Measurements from ENCODE around the gene IRX4.
"Not testable (repeated sequence)": the region's sequence is repeated elsewhere in the genome, so short reads cannot be mapped to it uniquely, and the experiment has no call there.

IRX4 gene

GRCh38 chr5:1856596-1857255 is 26.0 kb downstream of the IRX4 start:
- no peak for DNase-seq

GRCh38 chr5:1855596-1855995 is 27.1 kb downstream of the IRX4 start:
- DNase-seq: no peak

DNA sequence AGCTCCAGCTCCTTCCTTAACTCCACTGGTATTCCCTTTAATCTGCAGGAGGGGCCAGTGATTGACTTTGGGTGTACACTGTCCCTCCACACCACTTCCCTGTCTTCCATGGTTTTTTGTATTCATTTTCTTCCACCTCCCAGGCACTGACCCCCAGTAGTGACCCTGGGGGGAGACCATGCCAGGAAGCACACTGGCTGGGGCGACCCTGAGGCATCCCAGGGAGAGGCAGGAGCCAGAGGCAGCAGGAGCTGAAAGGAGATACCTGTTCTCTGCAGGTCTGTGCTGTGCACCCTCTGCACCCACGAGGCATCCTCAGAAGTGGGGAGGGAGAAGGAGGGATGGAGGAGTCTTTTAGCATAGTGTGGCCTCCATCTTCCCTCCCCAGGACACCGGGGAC is 27.6 kb downstream of the IRX4 start:
- DNase-seq: no peak

DNA sequence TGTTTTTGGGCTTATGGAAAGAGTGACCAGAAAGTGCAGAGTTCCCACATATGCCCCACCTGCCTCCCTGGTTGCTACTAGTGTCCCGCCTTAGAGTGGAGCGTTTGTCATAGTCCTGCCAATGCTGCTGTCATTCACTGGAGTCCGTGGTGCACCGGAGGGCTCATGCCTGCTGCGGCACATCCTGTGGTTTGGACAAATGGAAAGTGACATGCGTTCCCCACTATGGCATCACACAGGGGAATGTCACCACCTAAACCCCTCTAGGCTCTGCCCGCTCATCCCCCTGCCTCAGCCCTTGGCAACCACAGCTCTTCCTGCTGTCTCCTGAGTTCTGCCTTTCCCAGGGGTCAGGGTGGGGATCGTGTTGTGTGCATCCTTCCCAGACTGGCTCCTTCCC is 29.2 kb downstream of the IRX4 start:
- no peak for DNase-seq

DNA sequence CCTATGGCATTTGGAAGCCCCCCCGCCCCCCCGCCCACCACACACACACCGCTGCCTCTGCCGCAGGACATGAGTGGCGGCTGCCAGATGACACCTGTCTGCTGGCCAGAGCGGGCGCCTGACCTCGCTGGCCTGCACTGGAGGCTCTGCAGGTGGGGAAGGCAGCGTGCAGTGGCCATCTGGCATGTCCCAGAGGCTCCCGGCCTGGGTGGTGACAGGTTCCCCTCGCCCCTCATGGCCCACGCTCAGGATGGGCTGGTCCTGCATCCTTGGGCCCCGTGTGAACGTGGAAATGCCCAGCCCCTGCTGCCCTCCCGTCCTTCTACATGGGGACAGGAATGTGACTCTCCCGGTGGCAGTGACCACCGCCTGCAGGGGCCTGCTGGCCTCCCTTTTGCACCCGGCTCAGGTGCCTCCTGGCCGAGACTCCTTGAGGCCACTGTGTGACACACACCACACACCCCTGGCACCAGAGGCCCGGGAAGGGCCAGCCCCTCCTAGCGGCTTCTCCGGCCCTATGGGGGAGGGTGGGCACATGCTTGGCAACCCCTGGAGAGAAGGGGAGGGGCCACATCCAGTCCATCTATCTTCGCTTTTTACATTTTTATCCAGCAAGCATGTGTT is 30.3 kb downstream of the IRX4 start:
- DNase-seq: no peak

DNA sequence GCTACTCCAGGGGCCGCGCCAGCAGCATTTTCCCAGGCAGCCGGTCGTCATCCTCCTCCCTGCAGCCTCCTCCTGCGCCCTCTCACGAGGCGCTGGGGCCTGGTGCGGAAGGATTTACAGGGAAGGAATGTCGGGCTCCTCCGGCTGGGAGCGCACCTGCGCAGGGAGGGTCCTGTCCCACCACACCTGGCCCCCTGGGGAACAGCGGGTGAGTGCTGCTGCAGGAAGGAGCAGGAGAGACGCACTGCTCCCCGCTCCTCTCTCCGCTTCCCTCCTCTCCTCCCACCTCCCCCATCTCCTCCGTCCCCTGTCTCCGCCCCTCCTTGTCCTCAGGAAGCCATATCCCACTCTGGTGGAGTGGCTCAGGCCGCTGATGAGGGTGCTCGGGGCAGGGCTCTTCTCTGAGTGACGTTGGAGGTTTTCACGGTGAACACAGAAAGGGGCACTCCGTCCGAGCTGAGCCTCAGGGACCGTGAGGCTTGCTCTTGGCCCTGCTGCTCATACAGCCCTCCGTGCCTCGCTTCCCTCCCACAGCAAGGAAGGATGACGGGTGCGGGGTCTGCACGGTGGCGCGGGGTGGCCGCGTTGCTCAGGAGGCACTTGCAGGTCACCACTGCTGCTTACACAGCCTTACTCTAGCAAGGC is 31.3 kb downstream of the IRX4 start:
- no peak for DNase-seq

DNA sequence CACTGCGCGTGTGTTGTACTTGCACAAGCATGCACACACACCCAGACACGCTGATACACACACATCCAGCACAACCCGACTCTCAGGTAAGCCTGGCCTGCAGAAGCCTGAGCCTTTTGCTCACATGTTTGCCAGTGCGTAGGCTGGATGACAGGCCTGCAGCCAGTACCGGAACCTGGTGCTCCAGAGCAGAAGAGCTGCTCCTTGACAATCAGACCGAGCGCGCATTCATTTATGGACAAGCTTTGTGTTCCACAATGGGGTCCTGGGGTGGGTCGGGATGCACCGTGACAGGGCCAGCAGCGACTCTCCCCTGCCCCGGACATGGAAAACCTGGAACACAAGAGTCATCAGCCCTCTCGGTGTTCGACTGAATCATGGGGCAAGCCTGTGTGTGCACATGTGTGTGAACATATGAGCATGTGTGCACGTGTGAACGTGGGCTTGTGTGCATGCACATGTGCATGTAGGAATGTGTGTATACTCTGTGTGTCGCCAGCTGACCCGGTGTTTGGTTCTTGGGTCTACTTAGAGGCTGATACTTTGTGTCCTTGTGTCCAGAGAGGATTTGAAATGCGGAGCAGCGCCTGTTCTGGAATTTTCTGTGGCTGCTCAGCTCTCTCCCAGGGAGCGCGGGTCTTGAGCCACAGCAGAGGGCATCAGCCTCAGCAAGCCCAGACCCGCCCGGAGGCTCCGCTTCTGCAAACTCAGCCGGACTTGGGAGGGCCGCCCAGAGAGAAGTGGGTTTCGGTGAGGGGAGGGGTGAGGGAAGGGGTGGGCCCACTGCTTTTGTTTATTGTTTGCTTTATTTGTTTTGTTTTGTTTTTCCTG is 32.2 kb downstream of the IRX4 start:
- no peak for DNase-seq

- DNase-seq: no peak
These were observed 35.1 kb downstream of the IRX4 start for GRCh38 chr5:1847611-1848010.

DNA sequence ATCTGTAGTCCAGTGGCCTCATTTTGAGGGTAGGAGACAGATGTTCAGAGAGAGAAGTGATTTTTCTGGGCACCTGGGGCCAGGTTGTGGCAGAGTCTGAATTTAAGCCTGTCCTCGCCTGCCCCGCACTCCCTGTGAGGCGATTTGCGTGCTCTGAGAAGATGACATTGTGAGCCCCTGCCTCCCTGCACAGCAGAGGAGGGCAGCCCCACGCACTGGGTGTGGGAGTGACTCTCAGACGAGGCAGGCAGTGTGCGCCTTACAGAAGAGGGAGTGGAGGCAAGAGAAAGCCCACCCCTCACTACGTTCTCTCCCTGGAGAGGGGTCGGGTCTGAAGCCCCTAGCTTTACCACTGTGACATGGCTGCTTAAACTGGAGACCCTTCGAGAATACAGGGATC is 35.7 kb downstream of the IRX4 start:
- DNase-seq: no peak

GRCh38 chr5:1846583-1846982 is 36.1 kb downstream of the IRX4 start:
- DNase-seq: no peak

DNA sequence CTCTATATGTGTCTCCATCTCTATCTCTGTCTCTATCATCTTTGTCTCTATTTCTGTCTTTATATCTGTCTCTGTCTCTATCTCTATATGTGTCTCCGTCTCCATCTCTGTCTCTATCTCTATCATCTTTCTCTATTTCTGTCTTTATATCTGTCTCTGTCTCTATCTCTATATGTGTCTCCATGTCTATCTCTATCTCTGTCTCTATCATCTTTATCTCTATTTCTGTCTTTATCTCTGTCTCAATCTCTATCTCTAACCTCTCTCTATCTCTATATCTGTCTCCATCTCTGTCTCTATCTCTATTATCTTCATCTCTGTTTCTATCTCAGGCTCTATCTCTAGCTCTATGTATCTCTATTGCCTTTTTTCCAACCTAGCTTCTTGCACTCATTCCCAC is 37.0 kb downstream of the IRX4 start:
- no peak for DNase-seq

GRCh38 chr5:1844708-1845436 is 37.9 kb downstream of the IRX4 start:
- DNase-seq: no peak

GRCh38 chr5:1843761-1844160 is 39.0 kb downstream of the IRX4 start:
- not testable (repeated sequence) for DNase-seq

DNA sequence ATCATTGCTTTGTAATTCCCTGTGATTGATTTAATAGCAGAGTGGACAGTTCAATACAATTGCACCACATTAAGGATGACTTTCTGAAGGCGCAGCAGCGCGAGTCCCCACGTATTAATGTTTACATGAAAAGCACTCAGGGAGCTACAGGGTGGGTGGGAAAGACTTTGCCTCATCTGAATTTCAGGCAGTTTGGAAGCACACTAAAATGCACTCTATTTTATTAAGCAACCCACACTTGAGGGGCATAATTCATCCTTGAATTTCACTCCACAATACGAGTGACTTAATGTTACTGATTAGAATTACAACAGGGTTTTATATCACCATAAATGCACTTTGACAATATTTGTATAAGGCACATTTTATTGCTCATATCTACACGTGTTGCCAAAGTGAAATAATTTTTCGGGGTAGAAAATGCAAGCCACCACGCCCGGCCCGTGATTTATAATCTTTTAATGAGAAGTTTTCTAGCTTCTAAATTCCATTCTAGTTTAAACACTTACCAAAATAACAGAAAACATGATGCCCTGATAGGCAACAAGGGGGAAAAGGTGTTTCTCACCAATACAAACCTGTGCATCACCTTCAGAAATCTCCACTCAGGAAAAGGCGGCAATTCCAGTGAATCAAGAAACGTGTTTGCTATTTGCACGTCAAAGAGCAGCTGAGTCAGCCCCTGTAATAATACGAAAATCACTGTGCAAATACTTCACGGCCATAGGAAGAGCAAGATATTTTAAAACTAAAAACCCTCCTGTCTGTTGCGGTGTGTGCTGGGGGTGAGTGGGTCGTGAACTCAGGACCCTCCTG is 40.5 kb downstream of the IRX4 start:
- no peak for DNase-seq

DNA sequence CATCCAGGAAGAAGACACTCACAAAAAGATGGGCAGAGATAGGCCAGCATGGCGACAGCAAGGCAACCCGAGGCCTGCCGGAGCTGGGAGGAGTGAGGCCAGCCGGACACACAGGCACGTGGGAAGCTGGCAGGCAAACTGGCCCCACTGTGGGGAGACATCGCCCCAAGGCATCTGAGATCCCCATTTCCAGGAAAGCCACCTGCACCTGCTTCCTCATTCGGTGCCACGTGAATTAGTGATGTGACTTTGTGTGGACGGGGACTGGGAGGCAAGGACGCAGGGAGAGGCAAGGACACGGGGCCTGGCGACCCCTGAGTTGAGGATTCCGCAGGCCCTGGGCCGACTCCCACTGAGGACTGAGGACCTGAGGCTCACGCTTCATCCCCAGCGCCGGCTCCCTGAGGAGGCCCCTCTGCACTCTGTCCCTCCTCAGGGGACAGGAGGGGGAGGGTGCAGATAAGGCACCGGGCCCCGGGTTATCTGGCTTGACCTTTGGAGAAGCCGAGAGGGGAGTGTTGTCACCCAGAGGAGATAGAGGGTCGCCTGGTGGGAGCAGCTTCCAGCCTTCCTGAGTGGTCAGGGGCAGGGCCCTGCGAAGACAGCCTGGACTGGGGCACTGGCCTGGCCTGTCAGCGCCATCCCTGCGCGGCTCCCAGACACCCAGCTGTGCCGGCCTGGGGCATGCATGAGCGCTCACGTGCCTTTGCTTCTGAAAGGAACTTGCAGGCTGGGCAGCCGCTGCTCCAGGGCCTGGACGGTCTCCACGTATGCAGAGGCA is 41.8 kb downstream of the IRX4 start:
- DNase-seq: no peak

- no peak for DNase-seq
These were observed 42.6 kb downstream of the IRX4 start for GRCh38 chr5:1840071-1840547.

- no peak for DNase-seq
These were observed 44.7 kb downstream of the IRX4 start for GRCh38 chr5:1838013-1838412.

DNA sequence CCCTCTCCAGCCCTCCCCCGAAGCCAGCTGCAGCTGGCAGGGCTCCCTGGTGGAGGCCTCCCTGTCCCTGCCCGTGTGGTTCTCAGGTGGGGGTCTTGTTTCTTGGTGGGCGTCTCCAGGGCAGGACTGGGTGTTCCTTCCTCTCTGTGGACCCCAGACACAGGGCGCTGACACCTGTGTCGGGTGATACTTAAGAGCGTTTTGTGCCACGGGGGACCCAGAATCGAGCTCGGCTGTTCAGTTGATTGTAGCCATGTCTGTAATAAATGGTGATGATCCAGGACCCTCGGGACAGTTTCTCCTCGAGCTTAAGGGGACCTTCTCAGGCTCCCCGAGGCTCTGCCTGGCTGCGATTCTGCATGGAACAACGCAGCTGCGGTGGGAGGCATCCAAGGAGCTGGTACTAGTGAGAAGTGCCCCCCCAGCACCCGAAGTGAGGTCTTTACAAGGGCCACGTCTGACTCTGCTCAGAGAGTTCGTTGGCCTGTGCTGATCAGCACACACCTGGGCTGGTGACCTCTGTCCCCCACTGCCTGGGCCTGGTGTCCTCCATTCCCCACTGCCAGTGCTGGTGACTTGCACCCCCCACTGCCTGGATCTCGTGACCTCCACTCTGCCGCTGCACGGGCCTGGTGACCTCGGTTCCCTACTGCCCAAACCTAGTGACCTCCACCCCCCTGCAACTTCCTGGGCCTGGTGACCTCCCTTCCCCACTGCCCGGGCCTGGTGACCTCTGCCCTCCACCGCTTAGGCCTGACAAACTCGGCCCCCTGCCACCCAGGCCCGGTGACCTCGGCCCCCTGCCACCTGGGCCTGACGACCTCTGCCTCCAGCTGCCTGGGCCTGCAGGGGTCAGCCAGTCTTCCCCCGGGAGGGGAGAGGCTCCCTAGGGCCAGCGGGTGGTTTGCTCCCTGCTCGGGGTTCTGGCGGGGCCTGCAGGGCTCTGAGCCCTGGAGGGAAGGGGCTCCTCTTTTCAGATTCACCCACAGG is 45.5 kb downstream of the IRX4 start:
- no peak for DNase-seq

DNA sequence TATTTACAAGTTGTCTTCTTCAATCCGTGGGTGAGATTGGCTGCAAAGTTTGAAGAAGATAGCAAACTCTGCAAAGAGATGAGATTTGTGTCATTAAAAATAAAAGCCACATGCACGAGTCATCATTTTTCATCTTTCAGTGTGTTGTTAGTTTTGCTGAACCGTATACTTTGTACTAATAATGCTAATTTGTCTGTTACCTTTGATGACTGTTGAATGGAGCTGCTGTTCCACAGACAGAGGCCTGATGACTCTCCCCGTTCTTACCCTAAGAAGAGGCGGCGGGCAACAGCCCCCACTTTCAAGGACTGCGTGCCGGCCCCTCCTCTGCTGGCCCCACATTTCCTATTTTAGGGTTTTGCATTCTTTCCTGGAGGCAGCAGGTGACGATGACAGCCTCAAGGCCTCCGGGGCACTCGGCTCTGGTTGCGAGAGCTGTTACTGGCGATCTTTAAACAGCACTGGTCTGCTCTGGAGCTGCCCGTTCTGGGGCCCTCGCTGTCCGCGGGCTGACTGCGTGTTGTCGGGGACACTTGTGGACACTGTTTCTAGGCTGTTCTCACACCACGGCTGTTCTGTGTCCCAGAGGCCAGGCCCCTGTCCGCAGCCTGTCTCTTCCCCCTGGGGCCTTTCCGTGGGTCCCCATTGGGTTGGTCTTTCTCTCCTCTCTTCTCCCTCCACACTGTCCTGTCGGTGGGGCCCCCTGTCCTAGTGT is 46.4 kb downstream of the IRX4 start:
- no peak for DNase-seq
